Lung microvascular endothelial cell (primary cell): ENCODE results near the gene FUS. TPM values are rescaled to one million over a fixed set of nuclear protein-coding genes. Genes with fewer than 3 reads are reported as not detected.
"Not testable (repeated sequence)": the region's sequence is repeated elsewhere in the genome, so short reads cannot be mapped to it uniquely, and the experiment has no call there.

Experiments
- DNase-seq, 2 donors: peaks; one replicate each; pipeline versions ENCODE4 v3.0.0 to v3.0.0-alpha.2; 2010; ENCODE audit warnings: low read depth in 2 of 2
- total RNA-seq: library from RNA; depleted of rRNA; stranded (reverse); fragments of >200 nt; gene quantifications from 2 replicates; pipeline ENCODE4 v1.2.1, GENCODE V29; 2014

Gene FUS
- total RNA-seq, 1 donor from 2014 or later: 26.8 TPM

GRCh38 chr16:31143694-31144148 is 36.2 kb upstream of the FUS start:
- DNase-seq: no peak

DNA sequence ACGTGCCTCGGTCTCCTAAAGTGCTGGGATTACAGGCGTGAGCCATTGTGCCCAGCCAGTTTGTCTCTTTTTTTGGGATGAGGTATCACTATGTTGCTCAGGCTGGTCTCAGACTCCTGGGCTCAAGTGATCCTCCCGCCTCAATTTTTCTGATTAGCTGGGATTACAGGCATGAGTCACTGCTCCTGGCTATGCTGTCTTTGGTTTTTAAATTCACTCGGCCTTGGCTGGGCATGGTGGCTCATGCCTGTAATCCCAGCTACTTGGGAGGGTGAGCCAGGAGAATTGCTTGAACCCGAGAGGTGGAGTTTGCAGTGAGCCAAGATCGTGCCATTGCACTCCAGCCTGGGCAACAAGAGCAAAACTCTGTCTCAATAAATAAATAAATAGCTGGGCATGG is 35.5 kb upstream of the FUS start:
- DNase-seq: not testable (repeated sequence)

DNA sequence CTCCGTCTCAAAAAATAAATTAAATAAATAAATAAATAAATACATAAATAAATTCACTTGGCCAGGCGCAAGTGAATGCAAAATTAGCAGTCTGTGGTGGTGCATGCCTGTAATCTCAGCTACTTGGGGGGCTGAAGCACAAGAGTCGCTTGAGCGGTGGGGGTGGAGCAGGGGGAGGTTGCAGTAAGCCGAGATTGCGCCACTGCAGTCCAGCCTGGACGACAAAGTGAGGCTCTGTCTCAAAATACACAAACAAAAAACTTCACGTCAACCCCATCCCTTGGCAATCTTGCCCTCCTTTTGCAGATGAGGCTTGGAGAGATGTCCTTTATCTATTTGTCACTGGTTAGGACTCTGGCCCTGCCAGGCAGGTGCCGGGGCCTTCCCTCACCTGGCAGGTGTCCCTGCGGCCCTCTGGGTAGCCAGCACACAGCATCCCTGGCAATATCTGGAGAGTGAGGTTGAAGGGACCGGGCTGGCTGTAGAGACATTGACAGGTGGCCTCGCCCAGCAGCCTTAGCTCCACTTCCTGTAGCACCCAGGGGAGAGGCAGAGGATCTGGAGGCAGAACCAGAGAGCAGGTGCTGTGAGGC is 34.4 kb upstream of the FUS start:
- no peak for DNase-seq

- DNase-seq: no peak
These were observed 32.4 kb upstream of the FUS start for GRCh38 chr16:31147574-31147973.

GRCh38 chr16:31148281-31148728 is 31.6 kb upstream of the FUS start:
- DNase-seq: no peak

- DNase-seq: no peak
These were observed 31.0 kb upstream of the FUS start for GRCh38 chr16:31148896-31149295.

GRCh38 chr16:31149332-31149731 is 30.6 kb upstream of the FUS start:
- DNase-seq: no peak

- DNase-seq: no peak
These were observed 29.7 kb upstream of the FUS start, which contains the start of gene PRSS36 for GRCh38 chr16:31149894-31150890. TSS of gene PRSS36 (minus strand) at chr16:31150066. CDS start at chr16:31150035, 31 bp downstream.

DNA sequence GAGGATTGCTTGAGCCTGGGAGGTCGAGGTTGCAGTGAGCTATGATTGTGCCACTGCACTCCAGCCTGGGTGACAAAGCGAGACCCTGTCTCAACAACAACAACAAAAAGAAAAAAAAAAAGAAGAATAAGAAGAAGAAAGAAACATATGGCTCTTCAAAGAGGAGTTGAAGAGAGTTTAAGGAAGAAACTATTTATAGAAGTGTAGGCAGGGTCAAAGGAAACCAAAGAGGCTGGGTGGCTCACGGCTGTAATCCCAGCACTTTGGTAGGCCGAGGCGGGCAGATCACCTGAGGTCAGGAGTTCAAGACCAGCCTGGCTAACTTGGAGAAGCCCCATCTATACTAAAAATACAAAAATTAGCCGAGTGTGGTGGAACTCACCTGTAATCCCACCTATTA is 29.0 kb upstream of the FUS start:
- DNase-seq: not testable (repeated sequence)

GRCh38 chr16:31157136-31157535 is 22.8 kb upstream of the FUS start:
- DNase-seq: no peak

- no peak for DNase-seq
These were observed 12.6 kb upstream of the FUS start for GRCh38 chr16:31167315-31167714.

DNA sequence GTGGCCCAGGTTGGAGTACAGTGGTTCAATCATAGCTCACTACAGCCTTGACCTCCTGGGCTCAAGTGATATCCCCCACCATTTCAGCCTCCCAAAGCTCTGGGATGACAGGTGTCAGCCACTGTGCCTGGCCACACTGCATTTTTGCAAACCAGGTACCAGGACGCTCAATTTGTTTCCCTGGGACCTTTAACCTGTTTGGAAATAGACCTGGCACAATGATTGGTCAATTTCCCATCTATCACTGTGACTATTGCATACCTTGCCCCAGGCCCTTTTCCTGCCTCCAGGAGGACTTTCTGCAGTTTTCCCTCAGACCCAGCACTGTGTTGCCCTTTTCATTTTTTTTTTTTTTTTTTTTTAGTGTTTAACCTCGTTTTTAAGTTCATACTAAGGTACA is 11.1 kb upstream of the FUS start:
- no peak for DNase-seq

DNA sequence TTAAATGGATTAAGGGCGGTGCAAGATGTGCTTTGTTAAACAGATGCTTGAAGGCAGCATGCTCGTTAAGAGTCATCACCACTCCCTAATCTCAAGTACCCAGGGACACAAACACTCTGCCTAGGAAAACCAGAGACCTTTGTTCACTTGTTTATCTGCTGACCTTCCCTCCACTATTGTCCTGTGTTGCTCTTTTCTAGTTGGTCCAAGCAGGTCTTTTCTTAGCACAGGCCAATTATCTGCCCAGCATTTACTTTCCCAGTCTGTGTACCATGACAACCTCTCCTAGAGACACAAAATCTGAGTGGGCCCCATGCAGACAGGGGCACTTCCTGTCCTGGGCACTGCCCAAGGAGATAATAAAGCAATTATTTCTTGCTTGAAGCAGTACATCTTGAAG is 9.9 kb upstream of the FUS start:
- not testable (repeated sequence) for DNase-seq

- DNase-seq: no peak
These were observed 2.8 kb upstream of the FUS start for GRCh38 chr16:31177136-31177535.

DNA sequence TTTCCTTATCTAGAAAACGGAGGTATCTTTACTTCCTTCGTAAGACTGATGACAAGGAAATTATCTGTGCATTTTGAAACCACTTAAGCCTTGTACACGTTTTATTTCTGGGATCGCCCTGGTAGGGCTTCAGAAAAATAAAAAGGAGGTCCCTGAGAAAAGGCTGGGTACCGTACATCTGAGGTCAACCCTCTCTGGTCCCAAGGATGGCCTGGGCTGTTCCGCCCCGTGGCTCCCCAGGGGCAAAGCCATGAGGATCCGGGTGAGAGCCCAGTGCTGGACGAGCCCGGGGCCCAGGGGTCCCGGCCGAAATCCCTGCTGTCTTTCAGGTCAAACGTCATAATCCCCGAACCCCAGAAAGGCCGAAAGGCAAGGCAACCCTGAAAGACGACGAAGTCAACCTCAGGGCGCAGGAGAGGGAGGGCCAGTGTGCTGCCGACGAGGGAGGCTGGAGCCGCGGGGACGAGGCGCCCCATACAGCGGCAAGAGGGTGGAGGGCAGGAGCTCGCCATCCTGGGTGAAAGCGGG is 656 bp upstream of the FUS start:
- no peak for DNase-seq

GRCh38 chr16:31181102-31181830 is 1.3 kb downstream of the FUS start:
- peak; percentile 47 to 69 for DNase-seq

GRCh38 chr16:31182391-31182790 is 2.5 kb downstream of the FUS start:
- DNase-seq: peak in 1 of 2 donors; percentile 18

GRCh38 chr16:31183432-31184428 is 3.8 kb downstream of the FUS start:
- peak; percentile 29 to 34 for DNase-seq

GRCh38 chr16:31184888-31185287 is 4.9 kb downstream of the FUS start:
- DNase-seq: no peak

DNA sequence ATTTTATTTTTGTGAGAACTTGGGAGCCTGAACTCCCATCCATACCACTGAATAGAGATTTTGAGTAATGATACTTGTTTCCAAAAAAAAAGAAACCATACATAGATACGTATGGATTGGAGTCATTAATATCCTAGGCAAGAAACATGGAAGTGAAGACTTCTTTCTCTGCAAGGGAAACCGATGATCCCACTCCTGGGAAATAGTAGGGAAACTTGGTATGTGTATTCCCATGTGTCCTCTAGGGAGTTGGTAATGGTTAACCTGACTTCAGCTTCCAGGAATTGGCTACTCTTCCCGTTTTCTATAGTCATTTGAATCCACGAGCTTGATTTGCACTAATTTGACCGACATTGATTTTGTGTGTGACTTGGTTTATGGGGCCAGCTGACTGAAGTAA is 5.4 kb downstream of the FUS start:
- no peak for DNase-seq
